CD4-positive, alpha-beta T cell treated with Interleukin-15 for 1 hour (primary cell): Measurements from ENCODE around the gene GABRB1.

Experiments
- DNase-seq: peaks from one replicate; pipeline ENCODE4 v3.0.0-alpha.2; 2020

Gene GABRB1

GRCh38 chr4:47031011-47031678, at the start of gene GABRB1:
Gene GABRB1 (plus strand): TSS chr4:47031567.
- DNase-seq, result no peak

DNA sequence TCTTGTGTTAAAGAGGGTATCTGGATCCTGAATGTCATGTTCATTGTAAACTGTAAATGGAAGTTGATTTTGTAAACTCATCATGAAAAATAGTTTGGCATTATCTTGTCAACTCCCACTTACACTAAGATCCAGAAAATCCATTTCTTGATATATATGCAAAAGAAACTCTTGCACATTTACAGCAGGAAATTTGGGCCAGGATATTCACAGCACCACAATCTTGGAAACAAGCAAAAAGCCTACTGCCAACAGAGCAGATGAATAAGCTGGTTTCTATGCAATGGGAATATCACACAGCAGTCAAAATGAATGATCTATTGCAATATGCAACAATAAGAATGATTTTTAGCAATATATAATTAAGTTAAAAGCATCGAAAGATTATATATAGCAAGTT, 46.6 kb upstream of the GABRB1 start:
- DNase-seq, result no peak

DNA sequence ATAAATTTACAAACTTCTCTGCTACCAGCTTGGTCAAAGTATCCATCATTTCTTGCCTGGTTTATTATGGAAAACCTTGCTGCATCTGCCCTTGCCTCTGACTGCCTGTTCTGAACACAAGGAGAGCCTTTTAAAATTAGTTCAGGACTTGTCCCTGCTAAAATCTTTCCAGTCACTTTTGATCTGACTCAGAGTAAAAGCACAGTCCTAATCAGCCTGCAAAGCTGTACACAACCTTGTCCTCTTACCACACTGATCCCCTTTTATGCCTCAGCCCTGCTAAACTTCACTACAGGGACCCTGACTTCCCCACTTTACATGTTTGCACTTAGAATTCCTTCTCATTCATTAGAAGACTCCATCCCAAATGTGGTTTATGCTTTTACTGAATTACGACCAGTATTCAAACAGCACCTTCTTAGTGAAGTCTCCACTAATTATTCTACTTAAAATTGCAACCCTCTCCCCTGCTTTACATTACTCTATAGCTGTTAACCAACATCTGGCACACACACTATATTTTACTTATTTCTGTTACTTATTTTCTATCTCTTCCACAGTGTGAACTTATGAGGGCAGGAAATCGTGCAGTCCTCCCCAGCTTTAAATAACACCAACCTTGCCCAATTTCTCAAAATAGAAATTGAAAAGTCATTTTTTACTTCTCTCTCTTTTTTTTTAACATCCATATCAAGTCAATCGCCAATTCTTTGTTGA, 44.3 kb upstream of the GABRB1 start:
- no peak for DNase-seq

DNA sequence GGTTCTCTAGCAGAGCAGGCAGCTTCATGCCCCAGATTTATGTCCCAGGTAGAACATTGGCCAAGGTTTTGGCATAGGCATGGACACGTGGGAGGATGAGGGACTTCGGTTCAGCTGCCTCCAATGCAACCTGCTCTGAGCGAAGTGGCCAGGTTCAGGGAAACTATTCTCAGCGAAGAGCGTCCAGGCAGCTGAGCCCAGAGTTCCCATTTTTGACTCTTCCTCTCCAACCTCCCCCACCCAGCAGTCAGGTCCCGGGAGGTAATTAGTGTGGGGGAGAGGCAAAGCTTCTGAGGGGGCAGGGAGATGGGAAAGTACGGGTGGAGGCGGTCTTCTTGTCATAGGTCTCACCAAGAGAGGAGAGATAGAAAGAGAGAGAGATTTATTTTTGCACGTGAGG, 39.0 kb upstream of the GABRB1 start:
- DNase-seq, result no peak

- no peak for DNase-seq
Observed at GRCh38 chr4:46993075-46994006, 38.0 kb upstream of the GABRB1 start, which contains the start of gene GABRA4. Gene GABRA4 (minus strand): TSS chr4:46993581. CDS start chr4:46993424, 157 bp downstream.

DNA sequence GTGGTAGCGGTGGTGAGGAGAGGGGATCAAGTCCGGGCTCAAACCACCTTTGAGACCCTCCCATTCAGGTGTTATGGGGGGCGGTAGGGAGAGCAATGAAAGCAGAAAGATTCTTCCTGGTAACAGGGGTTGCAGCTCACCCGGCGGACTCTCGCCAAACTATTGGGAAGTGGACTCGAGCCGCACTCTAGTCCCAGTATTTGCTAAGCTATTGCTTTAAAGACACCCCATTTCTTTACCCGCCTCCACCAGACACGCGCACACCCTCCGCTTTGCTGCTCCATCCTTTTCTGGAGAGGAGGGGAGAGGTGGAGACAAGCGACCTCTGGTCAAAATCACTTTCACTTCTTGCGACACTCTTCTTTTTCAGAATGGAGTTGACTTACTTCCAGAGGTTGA, 37.4 kb upstream of the GABRB1 start:
- no peak for DNase-seq

DNA sequence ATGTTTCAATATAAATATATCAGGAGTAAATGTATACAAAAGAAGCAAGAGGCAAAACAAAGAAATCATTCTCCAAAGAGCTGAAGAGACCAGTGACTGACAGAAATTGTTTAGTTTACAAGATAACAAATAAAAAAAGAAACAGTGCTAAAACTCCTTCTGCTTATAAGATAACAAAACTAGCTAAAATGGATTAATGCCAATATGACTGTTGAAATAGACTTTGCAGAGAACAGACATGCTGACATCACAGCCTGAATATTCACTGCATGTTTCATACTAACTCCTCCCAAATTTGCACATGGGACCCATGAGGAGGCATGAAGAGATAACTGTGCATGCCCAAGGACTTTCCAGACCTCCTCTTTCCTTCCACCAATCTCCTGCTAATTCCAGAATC, 31.8 kb upstream of the GABRB1 start:
- no peak for DNase-seq

- no peak for DNase-seq
Observed at GRCh38 chr4:47000406-47000805, 31.0 kb upstream of the GABRB1 start.

DNA sequence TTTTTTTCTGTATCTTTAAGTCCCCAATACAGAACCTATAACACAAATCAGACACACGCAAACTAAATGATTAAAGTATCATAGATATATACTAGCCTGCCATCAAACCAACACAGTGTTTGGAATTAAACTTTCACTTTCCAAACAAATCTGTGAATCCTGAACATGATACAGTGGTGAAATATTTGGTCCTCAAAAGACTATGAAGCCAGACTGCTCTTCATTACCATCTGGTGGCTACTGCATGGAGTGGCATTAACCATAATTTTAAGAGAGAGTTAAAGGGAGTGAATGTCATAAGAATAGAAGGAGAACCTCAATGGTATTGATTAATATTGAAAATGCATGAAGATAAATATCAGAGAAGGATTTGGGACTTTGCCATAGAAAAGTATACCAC, 28.8 kb upstream of the GABRB1 start:
- DNase-seq, result no peak

GRCh38 chr4:47010347-47010911, 20.9 kb upstream of the GABRB1 start:
- DNase-seq, result no peak

GRCh38 chr4:47010912-47011446, 20.4 kb upstream of the GABRB1 start:
- DNase-seq, result no peak

GRCh38 chr4:47012676-47013075, 18.7 kb upstream of the GABRB1 start:
- DNase-seq, result no peak

- DNase-seq, result no peak
Observed at GRCh38 chr4:47013373-47013772, 18.0 kb upstream of the GABRB1 start.

- DNase-seq, result no peak
Observed at GRCh38 chr4:47017081-47017480, 14.3 kb upstream of the GABRB1 start.

- DNase-seq, result no peak
Observed at GRCh38 chr4:47017494-47017893, 13.9 kb upstream of the GABRB1 start.

DNA sequence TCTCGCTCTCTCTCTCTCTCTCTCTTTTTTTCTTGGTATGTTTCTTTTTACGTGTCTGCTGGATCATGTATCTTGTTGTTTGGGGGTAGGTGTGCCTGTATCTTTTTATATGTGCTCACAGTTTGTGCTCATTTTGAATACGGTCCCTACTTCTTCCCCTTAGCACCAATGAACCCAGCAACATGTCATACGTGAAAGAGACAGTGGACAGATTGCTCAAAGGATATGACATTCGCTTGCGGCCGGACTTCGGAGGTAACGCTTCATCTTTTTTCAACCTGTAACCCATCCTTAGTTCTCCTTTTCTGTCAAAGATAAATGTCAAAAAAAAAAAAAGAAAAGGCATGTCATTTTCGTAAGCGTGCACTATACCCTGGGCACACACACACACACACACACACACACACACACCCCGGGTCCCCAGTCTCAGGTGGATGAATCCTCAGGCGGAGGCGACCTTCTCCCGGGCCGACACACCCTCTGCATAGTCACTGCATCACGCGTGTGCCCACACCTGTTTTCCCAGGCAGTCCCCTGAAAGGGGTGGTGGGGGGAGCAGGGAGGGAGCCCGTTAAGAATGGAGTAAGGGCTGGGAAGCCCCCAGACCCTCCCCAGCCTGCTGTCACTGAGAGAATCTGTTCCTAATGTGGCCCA, 511 bp downstream of the GABRB1 start:
- DNase-seq, result no peak

DNA sequence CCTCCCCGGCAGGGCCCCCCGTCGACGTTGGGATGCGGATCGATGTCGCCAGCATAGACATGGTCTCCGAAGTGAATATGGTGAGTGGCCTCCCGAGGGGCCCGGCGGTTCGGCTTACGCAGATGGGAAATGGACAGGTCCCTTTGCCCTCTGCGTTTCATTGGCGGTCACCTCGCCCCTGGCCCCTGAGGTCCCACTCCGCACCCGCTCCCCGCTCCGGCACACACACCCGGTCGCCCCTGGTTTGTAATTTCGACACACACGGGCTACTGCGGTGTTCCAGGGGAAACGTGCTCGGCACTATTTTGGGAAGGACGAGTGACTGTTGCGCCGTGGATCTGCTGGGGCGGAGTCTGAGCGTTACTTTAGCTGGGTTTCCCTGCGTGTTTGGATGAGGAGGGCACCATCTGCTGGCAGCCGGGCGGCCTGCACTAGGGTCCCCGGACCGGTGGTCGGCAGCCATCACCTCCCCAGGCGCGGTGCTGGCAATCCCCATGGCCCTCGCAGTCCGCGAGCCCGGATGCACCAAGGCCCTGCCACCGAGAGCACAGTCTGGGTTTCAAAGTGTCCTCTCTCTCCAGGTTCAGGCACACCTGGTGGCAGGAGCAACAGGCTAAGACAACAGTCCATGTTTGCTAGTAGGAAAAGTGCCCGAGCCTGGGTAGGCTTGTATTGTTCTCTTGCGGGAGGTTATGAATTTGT, 1.2 kb downstream of the GABRB1 start:
- DNase-seq, result peak; percentile 25

- DNase-seq, result no peak
Observed at GRCh38 chr4:47038263-47038662, 6.9 kb downstream of the GABRB1 start.

GRCh38 chr4:47040828-47041227, 9.5 kb downstream of the GABRB1 start:
- no peak for DNase-seq

DNA sequence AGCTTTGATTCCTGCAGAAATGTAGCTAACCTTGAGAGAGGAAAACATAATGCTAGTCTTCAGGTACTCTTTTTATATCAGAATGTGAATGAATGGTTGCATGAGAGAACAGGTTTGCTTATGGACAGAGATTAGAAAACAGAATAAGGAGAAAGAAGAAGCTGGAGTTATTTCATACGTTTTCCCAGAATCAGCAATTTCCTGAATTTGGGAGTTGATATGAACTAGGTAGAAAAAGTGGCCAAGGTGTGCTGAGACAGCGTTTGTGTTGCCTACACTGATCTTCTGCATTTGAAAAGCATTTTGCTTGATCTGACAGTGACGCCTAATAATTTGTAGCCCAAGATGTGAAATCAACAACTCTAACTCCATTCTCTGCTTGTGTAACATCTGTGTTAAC, 12.5 kb downstream of the GABRB1 start:
- no peak for DNase-seq

- no peak for DNase-seq
Observed at GRCh38 chr4:47045261-47045660, 13.9 kb downstream of the GABRB1 start.

DNA sequence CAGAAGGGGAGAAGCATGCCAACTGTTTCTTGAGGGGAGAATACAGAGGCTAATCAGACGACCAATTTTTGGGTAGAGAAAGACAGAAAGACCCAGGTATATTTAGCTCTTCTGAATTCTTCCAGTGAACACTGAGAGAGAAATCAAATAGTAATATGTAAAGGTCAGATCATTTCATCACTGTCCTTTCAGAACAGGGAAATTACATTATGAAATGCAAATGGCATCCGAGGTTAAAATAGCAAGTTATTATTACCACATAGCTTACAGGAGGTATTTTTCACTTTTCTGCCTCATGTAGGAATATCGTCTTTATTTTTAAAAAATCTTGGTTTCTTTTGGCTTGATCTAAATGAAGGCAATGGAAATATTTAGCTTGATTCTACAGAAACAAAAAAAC, 18.0 kb downstream of the GABRB1 start:
- no peak for DNase-seq
